Peyer's patch (tissue), 4 donors: ENCODE data around the gene ABCA9.

ENCODE experiments used
- CTCF ChIP-seq, 6 experiments: fragments of 450-650 bp in 4 of 6; fragments of 200-600 bp in 2 of 6; sonication (generic) in 1 of 6; IDR thresholded peaks; one replicate each; pipeline ENCODE4 v1.5.1; 2017 to 2019; ENCODE audit warnings: antibody characterized with exemption in 6 of 6, mild to moderate bottlenecking in 3 of 6, moderate library complexity in 1 of 6
- POLR2A ChIP-seq, 2 donors: fragments of 450-650 bp; IDR thresholded peaks; one replicate each; pipeline ENCODE4 v1.5.1; 2017; ENCODE audit warnings: antibody characterized with exemption in 2 of 2, mild to moderate bottlenecking in 2 of 2, moderate library complexity in 2 of 2

GRCh38 chr17:68939195-68939594 is 121.5 kb downstream of the ABCA9 start:
- TF ChIP-seq CTCF (IDR thresholded peaks at IDR 0.05) = no peak
- no peak for TF ChIP-seq POLR2A (IDR thresholded peaks at IDR 0.05)
